Placental pericyte (primary cell): ENCODE measurements around the gene OR2T5. TPM values are rescaled to one million over a fixed set of nuclear protein-coding genes. Genes with fewer than 3 reads are reported as not detected.

Experiments used
- total RNA-seq: library from RNA; depleted of rRNA; stranded (reverse); fragments of >200 nt; gene quantifications from 2 replicates; pipeline ENCODE4 v1.2.3, GENCODE V29; 2012

Gene OR2T5, protein sequence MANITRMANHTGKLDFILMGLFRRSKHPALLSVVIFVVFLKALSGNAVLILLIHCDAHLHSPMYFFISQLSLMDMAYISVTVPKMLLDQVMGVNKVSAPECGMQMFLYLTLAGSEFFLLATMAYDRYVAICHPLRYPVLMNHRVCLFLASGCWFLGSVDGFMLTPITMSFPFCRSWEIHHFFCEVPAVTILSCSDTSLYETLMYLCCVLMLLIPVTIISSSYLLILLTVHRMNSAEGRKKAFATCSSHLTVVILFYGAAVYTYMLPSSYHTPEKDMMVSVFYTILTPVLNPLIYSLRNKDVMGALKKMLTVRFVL
- total RNA-seq, result not detected in 2 replicates

DNA sequence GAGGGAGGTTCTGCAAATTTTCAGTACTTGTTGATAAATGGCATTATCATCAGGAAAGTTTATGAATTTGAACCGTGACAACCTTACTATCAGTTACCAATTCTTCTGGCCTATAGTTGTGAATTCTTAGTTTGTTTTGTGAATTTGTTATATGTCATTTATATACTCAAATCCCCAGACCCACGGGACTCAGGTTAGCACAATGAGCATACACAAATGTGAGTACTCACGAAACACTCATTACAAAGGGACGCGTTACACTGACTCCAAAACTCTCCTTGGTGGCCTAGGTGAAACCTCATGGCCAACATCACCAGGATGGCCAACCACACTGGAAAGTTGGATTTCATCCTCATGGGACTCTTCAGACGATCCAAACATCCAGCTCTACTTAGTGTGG, at the start of gene OR2T5:
OR2T5 (plus strand) TSS at position 301 of the 400 bp plus-strand sequence; CDS start at position 301, 0 bp downstream.

DNA sequence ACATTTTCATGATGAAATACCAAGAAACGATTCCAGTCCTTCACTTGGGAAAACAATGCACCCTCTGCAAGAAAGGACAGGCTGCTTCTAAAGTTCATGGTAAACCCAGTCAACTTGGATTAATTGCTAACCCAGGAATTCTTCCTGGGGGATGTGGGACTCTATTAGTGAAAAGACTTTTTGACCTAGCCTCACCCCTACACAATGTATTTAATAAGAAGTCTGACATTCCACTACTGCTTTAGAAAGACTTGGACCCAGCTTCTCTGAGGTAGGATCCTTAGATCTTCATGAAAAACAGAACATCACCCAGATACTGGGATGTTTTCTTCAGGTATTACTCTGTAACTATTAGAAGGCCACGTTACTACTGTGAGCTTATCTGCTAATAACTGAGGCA, 43.0 kb upstream of the OR2T5 start, which contains the start of gene OR2T2:
OR2T2 (plus strand) TSS at position 239 of the 400 bp plus-strand sequence. CDS start 7,161 bp downstream, outside the sequence.

DNA sequence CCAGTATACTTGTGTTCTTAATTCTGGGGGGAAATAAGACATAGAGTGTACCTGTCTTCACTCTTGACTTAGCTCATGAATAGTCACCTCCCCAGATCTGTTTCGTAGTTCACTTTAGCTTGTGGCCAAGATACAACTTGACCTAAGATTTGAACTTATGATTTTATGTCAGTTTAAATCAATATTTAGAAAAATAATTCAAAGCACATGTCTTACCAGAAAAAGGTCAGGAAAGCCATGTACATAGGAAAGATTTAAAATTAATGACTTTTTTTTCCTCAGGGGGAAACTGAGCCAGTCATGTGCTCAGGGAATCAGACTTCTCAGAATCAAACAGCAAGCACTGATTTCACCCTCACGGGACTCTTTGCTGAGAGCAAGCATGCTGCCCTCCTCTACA, 15.3 kb upstream of the OR2T5 start, which contains the start of gene OR2T3:
OR2T3 (plus strand) TSS at position 301 of the 400 bp plus-strand sequence; CDS start at position 301, 0 bp downstream.

DNA sequence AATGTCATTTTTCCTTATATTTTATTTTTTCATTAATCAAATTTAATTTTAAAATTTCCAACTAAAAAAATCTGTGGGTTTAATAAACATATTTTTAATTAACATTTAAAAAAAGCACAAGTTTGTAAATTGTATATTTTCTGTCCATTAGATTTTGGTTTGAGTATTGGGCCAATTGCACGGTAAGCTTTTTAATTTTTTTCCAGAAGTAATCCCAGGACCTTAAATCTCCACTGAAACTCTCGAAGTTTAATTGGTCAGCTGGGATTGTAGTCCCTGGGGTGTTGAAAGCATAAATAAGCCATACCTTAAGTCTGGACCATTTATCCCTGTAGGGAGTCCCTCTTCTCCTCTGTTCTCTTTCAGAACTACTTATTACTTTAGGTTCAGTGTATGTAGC, 19.4 kb downstream of the OR2T5 start, which contains the start of gene OR2G6:
OR2G6 (plus strand) TSS at position 301 of the 400 bp plus-strand sequence. CDS start 13,574 bp downstream, outside the sequence.

Other genes starting within 250 kb of the OR2T5 start
- gene OR2T33, start 210.6 kb upstream of the OR2T5 start, total RNA-seq, result not detected in 2 replicates
- gene OR2T12, start 185.2 kb upstream of the OR2T5 start, total RNA-seq, result not detected in 2 replicates
- not detected in 2 replicates for gene OR2M7, start 164.0 kb upstream of the OR2T5 start, total RNA-seq
- gene OR14C36, start 139.8 kb upstream of the OR2T5 start, total RNA-seq, result not detected in 2 replicates
- not detected in 2 replicates for gene OR2T4, start 126.9 kb upstream of the OR2T5 start, total RNA-seq
- gene OR2T6, start 112.8 kb upstream of the OR2T5 start, total RNA-seq, result not detected in 2 replicates
- not detected in 2 replicates for gene OR2T1, start 85.5 kb upstream of the OR2T5 start, total RNA-seq
- gene OR2T2, start 43.0 kb upstream of the OR2T5 start, total RNA-seq, result not detected in 2 replicates
- gene OR2T3, start 15.2 kb upstream of the OR2T5 start, total RNA-seq, result not detected in 2 replicates
- under 0.01 TPM in 1 of 2 replicates, not detected in the other for gene OR2G6, start 19.5 kb downstream of the OR2T5 start, total RNA-seq
- not detected in 2 replicates for gene OR2T29, start 74.2 kb downstream of the OR2T5 start, total RNA-seq
- not detected in 2 replicates for gene OR2T34, start 86.2 kb downstream of the OR2T5 start, total RNA-seq
- gene OR2T10, start 109.1 kb downstream of the OR2T5 start, total RNA-seq, result under 0.01 TPM in 1 of 2 replicates, not detected in the other
- not detected in 2 replicates for gene OR2T11, start 146.5 kb downstream of the OR2T5 start, total RNA-seq
- gene OR2T35, start 156.7 kb downstream of the OR2T5 start, total RNA-seq, result not detected in 2 replicates
- gene OR2T27, start 166.9 kb downstream of the OR2T5 start, total RNA-seq, result not detected in 2 replicates
- not detected in 2 replicates for gene OR14I1, start 214.2 kb downstream of the OR2T5 start, total RNA-seq